GM18861 (cell line): ENCODE measurements around the gene KLHDC8A.

Source experiments
- ATAC-seq: cut with Tn5 transposase; IDR thresholded peaks from one replicate; pipeline ENCODE4 v1.9.1; 2021; ENCODE audit not compliant: unreplicated experiment

The KLHDC8A gene

GRCh38 chr1:205319081-205320018 lies 37.4 kb downstream of the KLHDC8A start:
- no peak for ATAC-seq

- no peak for ATAC-seq
These were observed 38.3 kb downstream of the KLHDC8A start for GRCh38 chr1:205318231-205318991.

GRCh38 chr1:205317311-205317917 lies 39.3 kb downstream of the KLHDC8A start:
- no peak for ATAC-seq

GRCh38 chr1:205316161-205316566 lies 40.6 kb downstream of the KLHDC8A start:
- no peak for ATAC-seq

GRCh38 chr1:205315008-205315618 lies 41.6 kb downstream of the KLHDC8A start:
- ATAC-seq: no peak

GRCh38 chr1:205313563-205314308 lies 43.0 kb downstream of the KLHDC8A start:
- ATAC-seq: peak; percentile 50

- no peak for ATAC-seq
These were observed 43.7 kb downstream of the KLHDC8A start for GRCh38 chr1:205312866-205313562.

GRCh38 chr1:205310976-205311704 lies 45.6 kb downstream of the KLHDC8A start:
- no peak for ATAC-seq

GRCh38 chr1:205309741-205310140 lies 47.0 kb downstream of the KLHDC8A start:
- no peak for ATAC-seq

- ATAC-seq: no peak
These were observed 49.7 kb downstream of the KLHDC8A start for GRCh38 chr1:205306929-205307566.

GRCh38 chr1:205304695-205305070 lies 52.0 kb downstream of the KLHDC8A start:
- no peak for ATAC-seq

GRCh38 chr1:205304046-205304694 lies 52.6 kb downstream of the KLHDC8A start:
- no peak for ATAC-seq

GRCh38 chr1:205303247-205303888 lies 53.4 kb downstream of the KLHDC8A start:
- no peak for ATAC-seq

- no peak for ATAC-seq
These were observed 54.7 kb downstream of the KLHDC8A start for GRCh38 chr1:205301842-205302588.

GRCh38 chr1:205301205-205301821 lies 55.4 kb downstream of the KLHDC8A start:
- ATAC-seq: no peak

- no peak for ATAC-seq
These were observed 56.6 kb downstream of the KLHDC8A start for GRCh38 chr1:205300149-205300548.
